HG02884 (cell line): Measurements from ENCODE around the gene CPM.

ENCODE experiments used
- ATAC-seq: cut with Tn5 transposase; IDR thresholded peaks from one replicate; pipeline ENCODE4 v1.9.1; 2021; ENCODE audit warnings: mild to moderate bottlenecking, moderate library complexity; ENCODE audit not compliant: unreplicated experiment

The CPM gene

DNA sequence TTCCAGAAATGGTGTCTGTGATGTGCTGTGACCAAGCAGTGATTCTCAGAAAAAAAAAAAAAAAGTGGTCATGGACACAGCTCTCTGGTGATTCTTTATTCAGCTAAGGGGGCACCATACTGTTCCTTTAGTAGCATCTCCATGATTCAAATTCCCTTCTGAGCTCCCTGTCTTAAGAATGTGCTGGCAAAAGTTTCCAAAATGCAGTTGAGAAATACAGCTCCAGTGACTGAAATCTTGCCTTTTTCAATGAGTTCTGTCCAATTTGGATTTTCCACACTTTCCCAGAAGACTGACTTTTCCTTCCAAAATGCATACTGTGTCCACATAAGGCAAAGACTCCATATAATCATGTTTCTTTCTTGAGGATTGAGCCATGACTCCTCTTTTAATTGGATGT, 24.3 kb upstream of the CPM start:
- ATAC-seq, result no peak

DNA sequence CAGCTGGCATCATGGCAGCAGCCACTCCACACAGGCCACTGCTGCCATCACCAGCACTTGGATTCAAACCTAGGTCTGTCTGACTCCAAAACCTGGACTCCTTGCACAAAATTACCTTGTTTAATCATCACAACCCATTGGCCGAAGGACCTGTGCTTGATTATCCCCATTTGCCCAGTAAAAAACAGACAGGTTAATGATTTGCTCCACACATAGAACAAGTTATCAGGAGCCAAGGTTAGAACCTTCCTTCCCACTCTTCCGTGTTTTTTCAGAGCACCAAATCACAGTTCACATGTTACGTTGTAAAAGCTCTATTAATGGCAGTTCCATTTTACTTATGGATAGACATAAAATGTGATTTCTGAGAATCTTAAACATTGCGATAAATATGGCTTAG, 23.5 kb upstream of the CPM start:
- ATAC-seq, result no peak

DNA sequence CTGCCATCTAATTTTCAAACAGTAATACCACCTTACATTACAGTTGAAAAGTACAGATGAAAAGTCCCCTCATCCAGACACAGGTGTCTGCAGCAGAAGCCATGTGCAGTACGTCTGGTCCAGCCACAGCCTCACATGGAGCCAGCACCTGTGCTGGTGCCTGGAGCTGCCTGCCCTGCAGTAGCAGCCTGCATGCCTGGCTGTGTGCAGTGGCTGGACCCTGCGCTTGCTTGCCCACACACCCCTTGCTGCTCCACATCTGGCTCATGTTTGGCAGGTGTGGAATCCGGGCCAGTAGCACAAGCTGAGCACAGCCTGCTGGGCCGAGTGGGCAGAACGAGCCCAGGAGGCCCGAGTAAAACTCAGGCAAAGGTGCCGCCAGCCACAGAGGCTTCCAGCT, 21.8 kb upstream of the CPM start:
- ATAC-seq, result no peak

DNA sequence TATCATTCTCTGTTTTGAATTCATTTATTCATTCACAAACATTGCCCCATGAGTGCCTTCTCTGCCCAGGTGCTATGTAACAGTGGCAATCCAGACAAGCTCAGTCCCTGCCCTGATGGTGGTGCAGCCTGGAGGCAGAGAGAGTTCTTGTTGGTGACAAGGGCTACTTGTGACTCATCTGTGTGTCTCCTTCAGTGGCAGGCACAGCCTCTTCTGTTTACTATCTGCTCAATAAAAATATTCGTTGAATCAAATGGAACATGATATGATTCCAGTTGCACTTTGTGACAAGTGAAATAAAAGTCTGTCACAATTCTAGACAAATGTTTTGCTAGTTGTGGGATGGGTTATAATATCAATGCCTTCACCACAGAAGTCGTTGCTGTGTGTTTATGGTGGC, 20.6 kb upstream of the CPM start:
- ATAC-seq, result no peak

DNA sequence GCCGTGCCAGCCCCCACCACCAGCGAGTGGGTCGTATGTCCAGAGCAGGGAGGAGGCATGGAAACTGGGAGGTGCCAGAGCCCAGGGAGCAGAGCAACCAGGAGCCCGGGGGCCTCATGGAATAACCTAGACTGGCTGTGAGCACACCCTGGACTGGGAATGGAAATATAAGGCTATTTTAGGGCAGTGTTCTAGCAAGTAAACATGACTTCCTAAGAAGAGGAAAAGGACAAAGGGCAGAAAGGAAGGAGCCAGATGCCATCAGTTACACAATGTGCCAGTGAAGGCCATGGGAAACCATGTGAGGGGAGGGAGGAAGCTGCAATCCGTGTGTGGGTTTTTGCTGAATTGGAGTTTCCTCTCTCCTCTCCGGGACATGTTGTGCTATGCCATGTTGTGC, 18.7 kb upstream of the CPM start:
- no peak for ATAC-seq

DNA sequence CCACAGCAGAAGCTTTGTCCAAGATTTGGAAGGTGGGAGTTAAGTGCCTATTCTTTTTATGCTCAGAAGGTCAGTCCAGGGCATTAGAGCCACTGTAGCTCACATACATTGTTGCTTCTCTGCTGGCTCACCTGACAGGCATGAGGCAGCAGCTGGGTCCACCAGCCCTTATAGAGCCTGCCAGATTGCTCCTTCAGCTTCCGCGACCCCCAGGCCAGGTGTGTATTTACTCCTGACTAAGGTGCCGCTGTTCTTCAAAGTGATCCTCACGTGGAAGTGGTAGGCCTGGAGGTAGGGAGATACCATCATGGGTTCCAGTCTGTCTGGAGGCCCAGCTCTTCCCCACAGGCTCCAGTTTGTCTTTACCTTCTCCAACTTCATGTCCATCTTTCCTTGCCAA, 17.5 kb upstream of the CPM start:
- ATAC-seq, result no peak

DNA sequence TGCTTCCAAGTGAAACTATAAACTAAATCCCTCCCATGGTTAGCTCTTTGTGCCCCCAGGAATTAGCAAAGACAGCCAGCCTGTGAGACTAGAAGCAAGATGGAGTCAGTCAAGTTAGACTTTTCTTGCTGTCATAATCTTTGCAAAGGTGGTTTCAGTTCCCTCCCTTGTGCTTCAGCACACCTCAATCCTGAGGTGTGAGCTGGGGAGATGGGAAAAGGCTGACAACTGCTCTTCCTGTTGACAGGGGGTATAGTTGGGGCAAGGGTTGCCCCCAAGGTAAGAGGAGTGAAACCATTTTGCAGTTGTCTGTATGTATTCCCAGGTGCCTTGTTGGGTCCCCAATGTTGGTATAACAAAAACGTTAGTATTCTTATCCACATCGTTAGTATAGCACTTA, 12.3 kb upstream of the CPM start:
- no peak for ATAC-seq

DNA sequence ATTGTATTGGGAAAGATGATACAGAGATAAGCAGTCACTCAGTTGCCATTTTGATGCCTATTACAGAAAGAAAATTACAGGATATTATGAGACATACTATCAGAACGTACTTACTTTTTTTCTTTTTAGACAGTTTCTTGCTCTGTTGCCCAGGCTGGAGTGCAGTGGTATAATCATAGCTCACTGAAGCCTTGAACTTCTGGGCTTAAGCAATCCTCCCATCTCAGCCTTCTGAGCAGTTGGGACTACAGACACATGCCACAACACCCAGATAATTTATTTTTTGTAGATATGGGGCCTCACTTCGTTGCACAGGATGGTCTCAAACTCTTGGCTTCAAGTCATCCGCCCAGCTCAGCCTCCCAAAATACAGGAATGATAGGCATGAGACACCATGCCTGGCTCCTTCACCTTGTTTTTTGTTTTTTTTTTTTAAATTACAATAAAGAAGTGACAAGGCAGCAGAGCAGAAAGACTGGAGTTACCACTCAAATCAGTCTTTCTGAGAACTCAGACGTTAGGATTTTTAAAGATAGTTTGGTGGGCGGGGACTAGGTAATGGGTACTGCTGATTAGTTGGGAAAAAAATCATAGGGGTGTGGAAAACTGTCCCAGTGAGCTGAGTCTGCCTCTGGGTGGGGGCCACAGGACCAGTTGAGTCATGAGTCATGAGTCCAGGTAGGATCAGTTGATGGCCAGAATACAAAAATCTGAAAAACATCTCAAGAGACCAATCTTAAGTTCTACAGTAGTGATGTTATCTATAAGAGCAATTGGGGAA, 11.5 kb upstream of the CPM start:
- ATAC-seq, result no peak

DNA sequence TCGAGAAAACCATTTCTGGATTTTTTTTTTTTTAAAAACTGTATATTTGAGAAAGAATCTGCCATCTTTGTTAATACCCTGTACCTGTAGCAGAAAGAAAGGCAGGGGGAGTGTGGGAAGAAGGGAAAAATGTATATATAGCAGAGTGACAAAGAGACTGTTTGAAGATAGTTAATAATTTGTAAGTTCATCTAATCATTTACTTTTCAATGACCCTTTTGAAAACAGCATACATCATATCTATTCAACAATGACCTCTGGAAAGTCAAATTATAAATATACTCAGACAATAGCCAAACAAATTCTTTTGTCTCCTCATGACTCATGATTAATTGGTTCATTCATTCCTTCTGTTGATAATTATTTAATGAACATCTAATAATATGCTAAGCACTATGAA, 10.9 kb upstream of the CPM start:
- ATAC-seq, result no peak

DNA sequence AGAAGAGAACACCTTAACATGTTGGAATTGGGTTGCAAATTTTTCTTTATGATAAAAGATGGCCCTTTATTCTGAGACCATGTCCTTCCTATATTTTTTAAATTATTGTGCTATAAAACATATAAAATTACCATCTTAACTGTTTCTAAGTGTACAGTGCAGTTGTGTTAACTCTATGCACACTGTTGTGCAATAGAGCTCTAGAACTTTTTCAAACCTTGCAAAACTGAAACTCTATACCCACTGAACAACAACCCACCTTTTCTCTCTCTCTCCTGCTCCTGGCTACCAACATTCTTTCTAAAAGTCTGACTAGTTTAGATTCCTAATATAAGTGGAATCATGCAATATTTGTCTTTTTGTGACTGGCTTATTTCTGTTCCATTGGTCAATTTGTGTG, 7.8 kb upstream of the CPM start:
- no peak for ATAC-seq

DNA sequence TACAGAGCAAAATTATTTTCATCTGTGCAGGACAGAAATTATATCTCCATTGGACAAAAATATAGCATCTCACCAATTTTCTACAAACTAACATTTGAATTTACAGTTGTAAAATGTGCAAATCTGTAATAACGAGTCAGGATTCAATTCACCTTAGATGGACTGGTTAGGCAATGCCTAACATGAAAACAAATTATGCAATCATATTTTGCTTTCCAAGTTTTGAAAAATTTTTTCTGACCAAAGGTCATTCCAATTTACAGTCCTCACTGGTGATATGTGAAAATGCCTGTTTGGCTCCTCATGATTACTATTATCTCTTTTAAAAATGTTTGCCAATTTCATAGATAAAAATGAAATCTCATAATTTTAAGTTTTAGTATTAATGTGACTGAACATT, 6.5 kb upstream of the CPM start:
- ATAC-seq, result no peak

DNA sequence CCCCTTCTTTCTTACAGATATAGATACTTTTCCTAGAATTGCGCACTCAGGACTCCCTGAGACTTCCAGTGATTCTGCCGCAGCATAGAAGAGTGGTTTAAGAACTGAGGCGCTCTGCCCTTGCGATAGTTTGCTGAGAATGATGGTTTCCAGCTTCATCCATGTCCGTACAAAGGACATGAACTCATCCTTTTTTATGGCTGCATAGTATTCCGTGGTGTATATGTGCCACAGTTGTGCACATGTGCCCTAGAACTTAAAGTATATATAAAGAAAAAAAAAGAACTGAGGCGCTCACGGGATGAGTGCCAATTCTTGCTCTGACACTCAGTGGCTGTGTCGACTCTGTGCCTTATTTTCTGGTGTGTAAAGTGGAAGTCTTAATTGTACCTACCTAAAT, 1.4 kb upstream of the CPM start:
- no peak for ATAC-seq

DNA sequence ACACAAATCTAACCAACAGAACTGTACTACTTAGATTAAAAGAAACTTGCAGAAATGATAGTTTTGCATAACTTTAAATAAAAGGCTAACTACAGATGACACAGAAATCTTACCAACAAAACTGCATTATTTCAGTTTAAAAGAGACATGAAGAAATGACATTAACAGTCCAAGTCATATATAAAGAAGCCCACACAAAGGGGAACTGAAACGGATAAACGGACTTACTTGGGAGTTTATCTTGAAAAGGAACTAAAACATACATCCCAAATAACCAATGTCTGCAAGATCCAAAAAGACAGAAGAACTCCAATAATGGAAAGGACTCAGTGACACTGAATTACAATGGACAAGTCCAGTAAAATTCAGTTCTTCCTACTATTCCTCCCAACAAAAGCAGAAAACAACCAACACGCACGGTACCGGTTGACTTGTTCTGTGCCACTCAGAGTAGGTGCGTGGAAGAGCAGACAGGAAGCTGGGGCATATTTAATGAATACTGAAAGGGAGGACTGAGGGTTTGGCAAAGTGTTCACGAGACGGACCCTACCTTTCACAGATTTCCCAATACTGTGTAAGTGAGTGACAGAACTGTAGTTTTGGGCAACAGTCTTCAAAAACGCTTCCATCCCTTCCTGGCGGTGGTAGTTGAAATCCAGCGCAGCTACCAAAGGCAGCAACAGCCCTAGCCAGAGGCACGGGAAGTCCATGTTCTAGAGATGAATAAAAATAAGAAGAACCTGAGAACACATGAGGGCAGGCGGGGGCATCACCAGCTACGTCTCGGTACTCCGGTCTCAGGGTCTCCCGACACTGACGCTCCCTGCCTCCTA, 627 bp downstream of the CPM start:
- peak; percentile 41 for ATAC-seq

DNA sequence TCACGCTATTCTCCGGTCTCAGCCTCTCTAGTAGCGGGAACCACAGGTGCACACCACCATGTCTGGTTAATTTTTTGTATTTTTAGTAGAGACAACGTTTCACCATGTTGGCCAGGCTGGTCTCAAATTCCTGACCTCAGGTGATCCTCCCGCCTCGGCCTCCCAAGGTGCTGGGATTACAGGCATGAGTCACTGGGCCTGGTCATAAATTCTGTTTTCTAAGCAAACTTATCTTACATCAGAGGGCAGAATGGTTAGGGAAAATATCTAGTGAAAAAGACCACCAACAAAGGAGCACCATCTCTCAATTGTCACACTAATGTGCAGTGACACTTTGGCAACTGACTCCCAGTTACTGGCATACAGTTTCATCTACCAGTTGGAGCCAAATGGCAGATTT, 2.8 kb downstream of the CPM start:
- no peak for ATAC-seq

DNA sequence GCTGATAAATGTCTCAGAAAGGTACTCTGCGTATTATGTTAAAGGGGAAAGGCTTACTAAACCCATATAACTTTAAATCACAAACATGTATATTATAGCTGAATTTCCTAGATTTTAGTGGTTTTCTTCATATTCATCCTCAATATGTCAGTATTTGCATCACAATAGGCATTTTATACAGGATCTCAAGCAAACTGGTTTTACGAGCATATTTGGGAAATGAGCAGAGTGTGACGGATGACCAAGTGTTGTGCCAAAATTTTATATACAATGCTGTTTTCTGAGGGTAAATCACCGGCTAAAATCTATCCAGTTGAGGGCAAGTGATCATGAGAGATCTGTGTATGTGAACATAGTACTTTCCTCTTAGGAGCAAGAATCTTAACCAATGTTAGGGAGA, 8.4 kb downstream of the CPM start:
- ATAC-seq, result no peak

DNA sequence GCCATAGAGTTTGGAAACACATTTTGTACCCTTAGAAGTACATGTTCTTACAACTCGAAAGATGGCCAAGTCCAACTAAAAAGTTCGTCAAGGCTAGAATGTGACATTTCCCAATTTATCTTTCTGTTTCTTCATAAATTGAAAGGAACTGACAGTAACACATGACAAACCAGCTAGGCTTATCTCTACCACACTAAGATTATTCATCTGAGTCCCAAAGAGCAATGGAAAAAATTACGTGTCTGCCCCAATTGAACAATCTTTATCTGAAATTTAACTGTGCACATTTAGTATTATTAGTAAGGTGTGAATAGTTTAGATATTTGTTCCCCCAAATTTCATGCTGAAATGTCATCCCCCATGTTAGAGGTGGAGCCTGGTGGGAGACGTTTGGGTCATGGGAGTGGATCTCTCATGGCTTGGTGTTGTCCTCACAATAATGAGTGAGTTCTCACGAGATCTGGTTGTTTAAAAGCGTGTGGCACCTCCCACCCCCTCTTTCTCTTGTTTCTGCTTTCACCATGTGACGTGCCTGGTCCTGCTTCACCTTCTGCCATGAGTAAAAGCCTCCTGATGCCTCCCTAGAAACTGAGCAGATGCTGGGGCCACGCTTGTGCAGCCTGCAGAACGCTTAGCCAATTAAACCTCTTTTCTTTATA, 13.3 kb downstream of the CPM start:
- ATAC-seq, result no peak

DNA sequence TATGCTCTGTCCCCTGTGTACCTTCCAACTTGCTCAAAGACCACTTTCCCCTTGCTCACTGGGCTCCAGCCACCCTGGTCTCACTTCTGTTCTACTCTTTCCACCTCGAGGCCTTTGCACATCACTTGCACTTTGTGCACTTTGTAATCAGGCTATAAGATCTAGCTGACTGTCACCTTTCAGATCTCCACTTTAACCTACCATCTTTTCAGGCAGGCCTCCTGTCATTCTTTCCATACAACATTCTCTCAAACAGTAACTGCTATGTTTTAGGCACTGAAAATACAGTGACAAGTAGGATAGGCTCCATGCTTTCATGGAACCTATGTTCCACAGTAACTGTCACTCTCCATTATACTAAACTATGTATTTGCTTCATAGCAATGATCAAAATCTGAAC, 14.0 kb downstream of the CPM start:
- no peak for ATAC-seq

DNA sequence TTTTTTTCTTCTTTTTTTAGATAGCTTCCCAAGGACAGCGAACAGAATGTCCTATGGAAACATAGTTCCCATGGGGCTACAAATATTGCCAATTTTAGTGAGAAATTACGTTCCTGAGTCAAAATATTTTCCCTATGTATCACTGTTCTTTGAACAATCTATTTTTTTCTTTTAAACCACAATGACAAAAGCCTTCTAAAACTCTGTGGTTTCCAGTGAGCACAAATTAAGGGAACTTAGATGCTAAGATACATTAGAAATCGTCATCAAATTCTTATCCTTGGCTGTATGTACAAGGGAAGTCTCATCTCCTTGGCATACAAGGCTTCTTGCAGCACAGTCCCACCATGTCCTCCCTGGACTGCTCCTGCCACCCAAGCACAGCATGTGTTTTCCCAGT, 17.9 kb downstream of the CPM start:
- ATAC-seq, result no peak

DNA sequence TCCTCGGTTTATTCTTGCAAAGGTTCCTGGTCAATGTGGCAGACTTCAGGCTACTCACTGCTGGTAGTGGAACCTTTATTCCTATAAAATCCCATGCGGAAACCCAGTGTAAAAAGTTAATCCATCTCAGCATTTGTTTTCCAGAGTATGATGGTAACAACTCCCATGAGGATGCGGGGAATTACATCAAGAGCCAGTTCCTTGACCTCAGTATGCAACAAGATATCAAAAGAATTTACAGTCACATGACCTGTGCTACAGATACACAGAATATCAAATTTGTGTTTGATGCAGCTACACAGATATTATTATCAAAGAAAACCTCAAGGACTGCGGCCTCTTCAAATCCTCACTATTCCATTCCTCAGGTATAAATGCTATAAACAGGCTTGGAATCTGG, 19.3 kb downstream of the CPM start:
- ATAC-seq, result no peak

DNA sequence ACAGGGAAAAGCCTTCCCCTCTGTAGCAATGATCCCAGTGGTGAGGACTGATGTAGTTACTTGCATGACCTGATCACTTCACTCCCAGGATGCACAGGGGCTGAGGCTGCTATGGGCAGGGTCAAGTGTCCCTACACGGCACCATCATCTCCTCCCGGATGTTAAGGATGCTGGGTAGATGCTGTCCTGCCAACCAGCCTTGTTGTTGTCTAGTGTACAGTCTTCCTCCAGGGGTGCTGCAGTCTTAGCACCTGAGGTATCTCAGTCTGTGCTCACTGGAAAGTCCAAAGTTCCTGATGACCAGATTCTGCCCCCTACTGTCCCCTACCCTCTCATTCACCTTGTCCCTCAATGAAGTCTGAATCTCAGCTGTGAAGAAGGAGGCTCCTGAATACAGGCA, 20.1 kb downstream of the CPM start:
- ATAC-seq, result no peak

DNA sequence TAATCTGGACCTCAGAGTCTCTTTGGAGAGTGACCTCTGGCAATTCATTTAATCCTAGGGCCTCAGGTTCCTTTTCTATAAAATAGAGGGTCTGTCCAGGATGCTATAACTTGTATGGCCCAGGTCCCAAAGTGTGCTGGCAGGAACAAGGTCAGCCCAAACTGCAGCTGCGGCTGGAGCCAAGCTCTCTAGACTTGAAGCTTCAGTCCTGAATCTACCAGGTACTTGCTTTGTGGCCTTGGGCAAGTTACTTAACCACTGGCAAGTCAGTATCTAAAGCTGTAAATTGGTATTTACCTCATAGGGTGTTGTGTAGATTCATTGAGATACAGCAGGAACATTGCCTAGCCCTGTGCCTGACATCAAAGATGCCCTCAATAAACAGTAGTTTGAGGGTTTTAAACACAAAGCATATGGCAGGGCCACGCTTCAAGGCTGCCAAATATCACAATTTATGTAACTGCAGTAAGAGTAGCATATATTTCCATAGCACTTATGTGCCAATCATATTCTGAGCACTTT, 21.7 kb downstream of the CPM start:
- no peak for ATAC-seq

DNA sequence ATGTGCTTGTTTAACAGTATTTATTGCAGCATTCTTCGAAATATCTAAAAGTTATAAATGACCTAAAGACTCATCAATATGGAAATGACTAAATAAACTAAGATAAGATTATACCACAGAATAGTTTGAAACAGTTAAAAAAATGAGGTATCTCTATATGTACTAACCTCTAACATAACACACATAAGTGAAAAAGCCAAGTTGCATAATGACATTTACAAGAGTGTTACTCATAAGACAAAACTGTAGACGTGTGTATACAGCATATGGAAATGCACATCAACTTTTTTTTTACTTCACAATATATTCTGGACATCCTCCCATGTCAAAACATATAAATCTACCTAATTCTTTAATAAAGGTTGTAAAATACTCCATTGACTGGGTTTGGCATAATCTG, 22.8 kb downstream of the CPM start:
- ATAC-seq, result no peak
